ENCODE measurements around the gene AAK1.

GRCh38 chr2:69682525-69682924 lies 39.0 kb upstream of the AAK1 start:
- TF ChIP-seq CTCF (IDR thresholded peaks at IDR 0.05; ENCODE audit: low read depth, low read length) = no peak
- TF ChIP-seq EZH2phosphoT487 (IDR thresholded peaks at IDR 0.05; ENCODE audit: low read depth) = no peak

Measured in OCI-LY3 (cell line).